Measurements from ENCODE around the gene GRIP2. TPM values are rescaled to one million over a fixed set of nuclear protein-coding genes. Genes with fewer than 3 reads are reported as not detected.
A peak's percentile ranks its signal among the peaks of the same experiment; 100 is the strongest.

Gene GRIP2
- polyA plus RNA-seq (2014; cell fraction: cytosol; rRNA removed), result 0.23 and 0.73 TPM in 2 replicates
- polyA plus RNA-seq (2014; cell fraction: nucleus; rRNA removed), result 0.57 and 2.0 TPM in 2 replicates

GRCh38 chr3:14539742-14540491 is at the start of gene GRIP2:
GRIP2 (minus strand) TSS chr3:14540342; CDS start chr3:14540308, 34 bp downstream.
- peak; percentile 44 for DNase-seq (ENCODE audit: low spot score)

GRCh38 chr3:14588425-14589112 is 48.4 kb upstream of the GRIP2 start:
- DNase-seq (ENCODE audit: low spot score), result no peak

GRCh38 chr3:14587740-14588360 is 47.7 kb upstream of the GRIP2 start:
- DNase-seq (ENCODE audit: low spot score), result no peak

GRCh38 chr3:14586611-14587010 is 46.5 kb upstream of the GRIP2 start:
- no peak for DNase-seq (ENCODE audit: low spot score)

- DNase-seq (ENCODE audit: low spot score), result no peak
Measured at GRCh38 chr3:14583548-14584091, 43.5 kb upstream of the GRIP2 start.

- DNase-seq (ENCODE audit: low spot score), result no peak
Measured at GRCh38 chr3:14582045-14582410, 41.9 kb upstream of the GRIP2 start.

- no peak for DNase-seq (ENCODE audit: low spot score)
Measured at GRCh38 chr3:14581334-14582044, 41.3 kb upstream of the GRIP2 start.

- DNase-seq (ENCODE audit: low spot score), result no peak
Measured at GRCh38 chr3:14577897-14578296, 37.8 kb upstream of the GRIP2 start.

GRCh38 chr3:14576163-14576562 is 36.0 kb upstream of the GRIP2 start:
- no peak for DNase-seq (ENCODE audit: low spot score)

GRCh38 chr3:14574183-14574582 is 34.0 kb upstream of the GRIP2 start:
- no peak for DNase-seq (ENCODE audit: low spot score)

GRCh38 chr3:14573706-14574105 is 33.6 kb upstream of the GRIP2 start:
- DNase-seq (ENCODE audit: low spot score), result no peak

GRCh38 chr3:14570864-14571263 is 30.7 kb upstream of the GRIP2 start:
- no peak for DNase-seq (ENCODE audit: low spot score)

GRCh38 chr3:14570089-14570488 is 29.9 kb upstream of the GRIP2 start:
- peak; percentile 51 for DNase-seq (ENCODE audit: low spot score)

- no peak for DNase-seq (ENCODE audit: low spot score)
Measured at GRCh38 chr3:14569474-14570000, 29.4 kb upstream of the GRIP2 start.

GRCh38 chr3:14568269-14568668 is 28.1 kb upstream of the GRIP2 start:
- no peak for DNase-seq (ENCODE audit: low spot score)

GRCh38 chr3:14566812-14567211 is 26.7 kb upstream of the GRIP2 start:
- DNase-seq (ENCODE audit: low spot score), result no peak

- DNase-seq (ENCODE audit: low spot score), result no peak
Measured at GRCh38 chr3:14565868-14566588, 25.9 kb upstream of the GRIP2 start.

GRCh38 chr3:14564741-14565140 is 24.6 kb upstream of the GRIP2 start:
- no peak for DNase-seq (ENCODE audit: low spot score)

- DNase-seq (ENCODE audit: low spot score), result no peak
Measured at GRCh38 chr3:14563946-14564539, 23.9 kb upstream of the GRIP2 start.

All from SK-N-DZ (cell line).